Activated naive CD8-positive, alpha-beta T cell (primary cell): ENCODE measurements around the gene BRD7.

Experiments used
- H3K27ac Mint-ChIP-seq: one replicate; pipeline ENCODE4 v1.8.0; 2021; ENCODE audit warnings: mixed read lengths
- H3K27me3 Mint-ChIP-seq: one replicate; pipeline ENCODE4 v1.8.0; 2021; ENCODE audit warnings: mixed read lengths
- H3K36me3 Mint-ChIP-seq: one replicate; pipeline ENCODE4 v1.8.0; 2021; ENCODE audit warnings: mixed read lengths
- H3K4me1 Mint-ChIP-seq: one replicate; pipeline ENCODE4 v1.8.0; 2021; ENCODE audit warnings: low read depth, mixed read lengths
- H3K4me3 Mint-ChIP-seq: one replicate; pipeline ENCODE4 v1.8.0; 2021; ENCODE audit warnings: mild to moderate bottlenecking, mixed read lengths
- H3K9me3 Mint-ChIP-seq: one replicate; pipeline ENCODE4 v1.8.0; 2021; ENCODE audit warnings: low read depth, mixed read lengths

Gene BRD7

GRCh38 chr16:50368410-50369132 is at the start of gene BRD7:
TSS of gene BRD7 (minus strand) at chr16:50368988. CDS start at chr16:50368774, 214 bp downstream.
- Mint-ChIP-seq H3K27me3 (no peaks in the 10 kb centered on the region), H3K4me3 (peak within 1 kb of the TSS; percentile 97), H3K9me3 (no peaks in the 10 kb centered on the region), H3K27ac (peak within 1 kb of the TSS; percentile 91), H3K4me1 (peaks cover 51% of the 10 kb centered on the region), H3K36me3 (peaks cover 7% of the 10 kb centered on the region)

GRCh38 chr16:50416388-50416787 is 47.6 kb upstream of the BRD7 start:
- H3K9me3 Mint-ChIP-seq: peaks cover 43% of the 10 kb centered on the region
- H3K27ac Mint-ChIP-seq: no peak overlapping the region
- H3K27me3 Mint-ChIP-seq: peaks cover 3% of the 10 kb centered on the region
- no peaks in the 10 kb centered on the region for H3K4me1 Mint-ChIP-seq
- peaks cover 15% of the 10 kb centered on the region for H3K36me3 Mint-ChIP-seq
- H3K4me3 Mint-ChIP-seq: no peak overlapping the region

GRCh38 chr16:50414152-50414551 is 45.4 kb upstream of the BRD7 start:
- Mint-ChIP-seq H3K27me3 (peaks cover 3% of the 10 kb centered on the region), H3K27ac (no peak overlapping the region), H3K36me3 (peaks cover 15% of the 10 kb centered on the region)

GRCh38 chr16:50411034-50411433 is 42.2 kb upstream of the BRD7 start:
- H3K9me3 Mint-ChIP-seq: peaks cover 4% of the 10 kb centered on the region
- no peaks in the 10 kb centered on the region for H3K4me1 Mint-ChIP-seq
- peaks cover 6% of the 10 kb centered on the region for H3K36me3 Mint-ChIP-seq
- H3K27me3 Mint-ChIP-seq: peaks cover 1% of the 10 kb centered on the region
- H3K27ac Mint-ChIP-seq: no peak overlapping the region
- H3K4me3 Mint-ChIP-seq: no peak overlapping the region

More at GRCh38 chr16:50414152-50414551, 45.4 kb upstream of the BRD7 start:
- H3K4me1 Mint-ChIP-seq: no peaks in the 10 kb centered on the region
- H3K4me3 Mint-ChIP-seq: no peak overlapping the region
- peaks cover 30% of the 10 kb centered on the region for H3K9me3 Mint-ChIP-seq

GRCh38 chr16:50408001-50408561 is 39.3 kb upstream of the BRD7 start:
- H3K36me3 Mint-ChIP-seq: no peaks in the 10 kb centered on the region
- H3K4me1 Mint-ChIP-seq: no peaks in the 10 kb centered on the region
- no peaks in the 10 kb centered on the region for H3K27me3 Mint-ChIP-seq
- H3K4me3 Mint-ChIP-seq: no peak overlapping the region
- no peak overlapping the region for H3K27ac Mint-ChIP-seq
- H3K9me3 Mint-ChIP-seq: no peaks in the 10 kb centered on the region

- H3K4me3 Mint-ChIP-seq: no peak overlapping the region
- H3K4me1 Mint-ChIP-seq: no peaks in the 10 kb centered on the region
- no peaks in the 10 kb centered on the region for H3K27me3 Mint-ChIP-seq
- no peaks in the 10 kb centered on the region for H3K9me3 Mint-ChIP-seq
- H3K36me3 Mint-ChIP-seq: no peaks in the 10 kb centered on the region
- no peak overlapping the region for H3K27ac Mint-ChIP-seq
Observed at GRCh38 chr16:50407351-50407750, 38.6 kb upstream of the BRD7 start.

GRCh38 chr16:50403491-50403890 is 34.7 kb upstream of the BRD7 start:
- Mint-ChIP-seq H3K36me3 (no peaks in the 10 kb centered on the region), H3K9me3 (no peaks in the 10 kb centered on the region), H3K4me3 (no peak overlapping the region), H3K27ac (no peak overlapping the region), H3K27me3 (no peaks in the 10 kb centered on the region), H3K4me1 (peaks cover 3% of the 10 kb centered on the region)

- no peaks in the 10 kb centered on the region for H3K36me3 Mint-ChIP-seq
- no peaks in the 10 kb centered on the region for H3K9me3 Mint-ChIP-seq
Observed at GRCh38 chr16:50402298-50402895, 33.6 kb upstream of the BRD7 start.

GRCh38 chr16:50401355-50401754 is 32.6 kb upstream of the BRD7 start:
- no peak overlapping the region for H3K4me3 Mint-ChIP-seq

More at GRCh38 chr16:50402298-50402895, 33.6 kb upstream of the BRD7 start:
- H3K4me3 Mint-ChIP-seq: no peak overlapping the region
- no peaks in the 10 kb centered on the region for H3K27me3 Mint-ChIP-seq
- H3K4me1 Mint-ChIP-seq: peaks cover 7% of the 10 kb centered on the region
- H3K27ac Mint-ChIP-seq: no peak overlapping the region

GRCh38 chr16:50400967-50401348 is 32.2 kb upstream of the BRD7 start:
- Mint-ChIP-seq H3K9me3 (no peaks in the 10 kb centered on the region), H3K4me1 (peaks cover 14% of the 10 kb centered on the region), H3K4me3 (no peak overlapping the region), H3K27me3 (no peaks in the 10 kb centered on the region), H3K27ac (no peak overlapping the region), H3K36me3 (no peaks in the 10 kb centered on the region)

More at GRCh38 chr16:50401355-50401754, 32.6 kb upstream of the BRD7 start:
- Mint-ChIP-seq H3K4me1 (peaks cover 10% of the 10 kb centered on the region), H3K36me3 (no peaks in the 10 kb centered on the region), H3K27ac (no peak overlapping the region), H3K27me3 (no peaks in the 10 kb centered on the region), H3K9me3 (no peaks in the 10 kb centered on the region)

- H3K4me1 Mint-ChIP-seq: peaks cover 18% of the 10 kb centered on the region
- no peaks in the 10 kb centered on the region for H3K36me3 Mint-ChIP-seq
- no peaks in the 10 kb centered on the region for H3K9me3 Mint-ChIP-seq
- no peak overlapping the region for H3K4me3 Mint-ChIP-seq
- no peaks in the 10 kb centered on the region for H3K27me3 Mint-ChIP-seq
- H3K27ac Mint-ChIP-seq: no peak overlapping the region
Observed at GRCh38 chr16:50400312-50400966, 31.7 kb upstream of the BRD7 start.

- Mint-ChIP-seq H3K36me3 (no peaks in the 10 kb centered on the region), H3K27ac (no peak overlapping the region), H3K9me3 (no peaks in the 10 kb centered on the region), H3K27me3 (no peaks in the 10 kb centered on the region), H3K4me3 (no peak overlapping the region), H3K4me1 (peaks cover 23% of the 10 kb centered on the region)
Observed at GRCh38 chr16:50399411-50399810, 30.6 kb upstream of the BRD7 start.

- Mint-ChIP-seq H3K9me3 (no peaks in the 10 kb centered on the region), H3K27ac (no peak overlapping the region), H3K4me3 (no peak overlapping the region), H3K36me3 (no peaks in the 10 kb centered on the region), H3K4me1 (peaks cover 23% of the 10 kb centered on the region), H3K27me3 (no peaks in the 10 kb centered on the region)
Observed at GRCh38 chr16:50398336-50398735, 29.5 kb upstream of the BRD7 start.

GRCh38 chr16:50396761-50397535 is 28.2 kb upstream of the BRD7 start:
- Mint-ChIP-seq H3K9me3 (no peaks in the 10 kb centered on the region), H3K36me3 (no peaks in the 10 kb centered on the region), H3K4me3 (no peak overlapping the region), H3K27ac (no peak overlapping the region), H3K27me3 (no peaks in the 10 kb centered on the region), H3K4me1 (peaks cover 23% of the 10 kb centered on the region)
